Skin epidermis (tissue), 12 donors: ENCODE results near the gene COL6A6.
"Not testable (repeated sequence)": the region's sequence is repeated elsewhere in the genome, so short reads cannot be mapped to it uniquely, and the experiment has no call there.

Experiments
- H3K27ac ChIP-seq, 21 experiments: fragments of 200-600 bp; sonication (generic) in 11 of 21; one replicate each; pipeline ENCODE4 v1.5.0; 2020; ENCODE audit warnings: mild to moderate bottlenecking in 3 of 21, inconsistent platforms in 2 of 21, moderate library complexity in 2 of 21
- H3K4me3 ChIP-seq, 7 experiments: fragments of 200-600 bp; sonication (generic) in 2 of 7; one replicate each; pipeline ENCODE4 v1.5.0; 2020; ENCODE audit warnings: inconsistent platforms in 2 of 7, mild to moderate bottlenecking in 2 of 7, moderate library complexity in 1 of 7

COL6A6 gene

GRCh38 chr3:130527426-130527825, 10.4 kb downstream of the COL6A6 start:
- no peak overlapping the region for H3K27ac ChIP-seq
- no peak overlapping the region for H3K4me3 ChIP-seq

GRCh38 chr3:130528120-130528519, 11.1 kb downstream of the COL6A6 start:
- H3K4me3 ChIP-seq, result no peak overlapping the region

GRCh38 chr3:130529486-130530215, 12.7 kb downstream of the COL6A6 start:
- H3K27ac ChIP-seq, result no peak overlapping the region
- H3K4me3 ChIP-seq, result no peak overlapping the region

More at GRCh38 chr3:130528120-130528519, 11.1 kb downstream of the COL6A6 start:
- H3K27ac ChIP-seq, result no peak overlapping the region

GRCh38 chr3:130533247-130533646, 16.3 kb downstream of the COL6A6 start:
- Histone ChIP-seq H3K4me3 (no peak overlapping the region), H3K27ac (no peak overlapping the region)

GRCh38 chr3:130537673-130538304, 20.8 kb downstream of the COL6A6 start:
- no peak overlapping the region for H3K4me3 ChIP-seq
- H3K27ac ChIP-seq, result no peak overlapping the region

- no peak overlapping the region for H3K4me3 ChIP-seq
- H3K27ac ChIP-seq, result no peak overlapping the region
Measured at GRCh38 chr3:130539005-130539404, 22.0 kb downstream of the COL6A6 start.

GRCh38 chr3:130543322-130543721, 26.3 kb downstream of the COL6A6 start:
- H3K4me3 ChIP-seq, result no peak overlapping the region
- H3K27ac ChIP-seq, result no peak overlapping the region

- Histone ChIP-seq H3K27ac (no peak overlapping the region), H3K4me3 (no peak overlapping the region)
Measured at GRCh38 chr3:130546920-130547679, 30.1 kb downstream of the COL6A6 start.

GRCh38 chr3:130547680-130548065, 30.7 kb downstream of the COL6A6 start:
- H3K27ac ChIP-seq, H3K4me3 ChIP-seq: not testable (repeated sequence)

- no peak overlapping the region for H3K27ac ChIP-seq
- no peak overlapping the region for H3K4me3 ChIP-seq
Measured at GRCh38 chr3:130548356-130548755, 31.4 kb downstream of the COL6A6 start.

GRCh38 chr3:130557336-130558035, 40.5 kb downstream of the COL6A6 start:
- no peak overlapping the region for H3K27ac ChIP-seq
- H3K4me3 ChIP-seq, result no peak overlapping the region

GRCh38 chr3:130558366-130558765, 41.4 kb downstream of the COL6A6 start:
- H3K4me3 ChIP-seq, result no peak overlapping the region
- no peak overlapping the region for H3K27ac ChIP-seq

GRCh38 chr3:130565224-130565623, 48.2 kb downstream of the COL6A6 start:
- no peak overlapping the region for H3K27ac ChIP-seq
- no peak overlapping the region for H3K4me3 ChIP-seq
